Measurements from ENCODE around the gene C20orf144.
A peak's percentile ranks its signal among the peaks of the same experiment; 100 is the strongest.

C20orf144 gene

DNA sequence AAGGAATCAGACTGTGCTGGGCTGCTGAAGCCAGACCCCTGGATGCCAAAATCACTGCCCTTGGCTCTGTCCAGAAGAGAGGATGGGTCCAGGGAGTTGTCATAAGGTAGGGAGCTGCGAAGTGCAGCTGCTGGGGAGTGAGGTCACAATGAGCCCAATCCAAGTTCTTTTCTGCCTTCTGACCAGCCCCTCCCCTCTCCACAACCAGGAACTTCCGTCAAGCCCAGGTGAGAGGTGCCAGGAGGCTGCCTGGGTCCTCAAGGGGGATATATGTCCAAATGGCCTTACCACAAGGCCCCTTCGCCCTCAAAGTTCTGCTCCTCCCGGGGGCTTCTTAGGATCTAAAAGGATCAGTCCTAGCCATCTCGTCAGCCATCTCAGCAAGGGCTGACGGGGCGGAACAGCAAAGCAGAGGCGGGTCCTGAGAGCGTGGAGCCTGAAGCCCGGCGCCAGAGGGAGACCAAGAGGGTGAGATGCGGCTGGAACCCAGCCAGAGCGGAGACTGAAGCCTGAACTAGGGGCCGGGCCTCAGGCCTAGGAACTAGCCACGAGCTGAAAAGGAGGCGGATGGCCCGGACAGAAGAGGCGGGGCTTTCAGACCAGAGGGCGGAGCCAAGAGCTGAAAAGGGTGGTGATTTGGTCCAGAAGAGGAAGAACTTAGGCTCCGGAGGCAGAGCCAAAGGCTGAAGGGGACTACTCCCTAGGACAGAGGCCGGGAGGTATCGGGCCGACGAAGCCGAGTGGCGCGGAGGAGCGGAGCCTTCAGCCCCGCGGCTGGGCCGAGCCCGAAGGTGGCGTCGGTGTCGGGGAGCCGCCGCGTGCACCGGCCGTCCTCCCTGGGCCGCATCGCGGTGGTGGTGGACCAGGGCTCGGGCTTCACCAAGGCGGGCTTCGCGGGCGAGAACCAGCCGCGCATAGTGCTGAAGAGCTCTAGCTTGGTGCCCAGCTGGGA is 4.4 kb downstream of the C20orf144 start, which contains the start of gene ACTL10:
ACTL10 (plus strand) TSS at position 651 of the 952 bp plus-strand sequence. CDS start 555 bp downstream, outside the sequence.
- peak; percentile 71 for DNase-seq

- peak; percentile 30 for DNase-seq
These were observed 5.1 kb downstream of the C20orf144 start for GRCh38 chr20:33667245-33667675.

- DNase-seq, result peak; percentile 64
These were observed 5.7 kb downstream of the C20orf144 start for GRCh38 chr20:33667676-33668465.

GRCh38 chr20:33668466-33669155 is 6.5 kb downstream of the C20orf144 start:
- DNase-seq, result no peak

DNA sequence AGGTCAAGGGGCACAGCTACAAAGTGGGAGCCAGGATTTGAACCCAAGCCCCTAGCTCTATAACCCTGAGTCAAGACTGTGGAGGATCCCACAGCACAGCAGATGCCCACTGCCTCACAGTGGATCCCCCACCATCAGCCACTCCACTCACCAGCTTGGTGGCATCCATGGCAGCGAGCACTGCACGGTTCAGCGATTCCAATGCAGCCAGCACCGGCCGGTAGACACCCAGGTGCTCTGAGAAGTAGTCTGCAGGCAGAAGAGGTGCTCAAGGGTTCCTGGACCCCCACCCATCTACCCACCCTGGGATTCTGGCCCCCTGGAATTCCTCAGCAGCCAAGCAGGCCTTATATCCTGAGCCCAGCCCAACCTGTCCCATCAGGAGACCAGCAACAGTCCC is 7.1 kb downstream of the C20orf144 start:
- DNase-seq, result no peak

GRCh38 chr20:33669873-33670640 is 7.9 kb downstream of the C20orf144 start:
- DNase-seq, result no peak

- no peak for DNase-seq
These were observed 8.8 kb downstream of the C20orf144 start for GRCh38 chr20:33670715-33671499.

DNA sequence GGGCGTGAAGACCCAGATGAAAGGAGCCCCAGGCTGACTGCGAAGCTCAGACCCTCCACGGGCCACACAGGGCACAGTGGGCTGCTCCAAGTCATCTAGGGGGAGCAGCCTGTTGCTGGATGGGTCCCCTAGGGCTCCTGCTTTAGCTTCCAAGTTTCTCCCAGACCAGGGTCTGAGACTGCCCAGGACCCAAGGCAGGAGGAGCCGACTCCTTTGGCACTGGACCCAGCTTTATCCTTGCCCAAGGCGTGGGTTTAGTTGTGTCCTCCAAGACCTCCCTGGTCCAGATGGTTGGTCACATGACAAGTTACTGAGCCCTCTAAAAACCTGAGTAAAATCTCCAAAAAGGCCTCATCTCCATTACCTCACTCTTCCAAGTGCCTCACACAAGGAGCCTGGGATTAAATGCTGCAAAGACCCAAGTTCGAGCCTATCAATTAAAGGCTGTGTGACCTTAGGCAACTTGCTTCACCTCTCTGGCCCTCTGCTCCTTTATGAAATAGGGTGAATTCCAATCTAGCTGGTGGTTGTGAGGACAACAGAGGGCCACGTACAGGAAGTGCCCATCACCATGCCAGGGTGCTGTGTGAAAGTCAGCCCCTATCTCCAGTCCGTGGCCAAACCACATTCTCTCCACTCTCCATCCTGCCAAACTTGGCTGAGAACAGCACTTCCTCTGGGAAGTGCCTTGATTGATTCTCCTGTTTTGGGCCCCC is 9.6 kb downstream of the C20orf144 start:
- DNase-seq, result no peak

DNA sequence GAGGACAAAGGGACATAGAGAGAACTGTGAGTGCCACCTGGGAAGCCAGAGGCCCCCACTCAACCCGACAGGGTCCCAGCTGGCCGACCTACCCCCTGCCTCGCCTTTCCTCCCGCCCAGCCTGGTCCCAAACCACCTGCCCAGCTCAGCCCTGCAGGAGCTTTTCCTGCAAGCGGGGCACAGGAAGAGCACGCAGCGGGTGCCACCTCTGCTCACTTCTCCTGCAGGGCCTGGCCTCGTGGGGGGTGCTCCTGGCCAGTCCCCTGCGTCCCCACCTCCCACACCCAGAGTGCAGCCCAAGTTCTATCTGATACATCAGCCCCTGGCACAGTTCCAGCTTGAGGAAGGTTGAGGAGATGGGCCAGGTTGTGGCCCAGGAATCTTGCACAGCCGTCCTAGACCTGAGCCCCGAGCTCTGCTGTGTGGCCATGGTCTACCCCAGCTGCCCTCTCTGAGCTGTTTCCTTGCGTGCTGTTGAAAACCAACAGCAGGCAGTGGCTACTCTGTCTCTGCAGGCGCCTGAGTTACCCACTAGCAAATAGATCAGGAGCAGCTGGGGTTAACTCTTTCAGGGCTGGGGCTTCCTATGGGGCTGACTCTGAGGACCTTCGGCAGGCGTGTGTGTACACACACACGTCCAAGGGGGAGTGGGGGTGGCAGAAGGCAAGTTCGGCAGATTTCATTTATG is 10.4 kb downstream of the C20orf144 start:
- no peak for DNase-seq

DNA sequence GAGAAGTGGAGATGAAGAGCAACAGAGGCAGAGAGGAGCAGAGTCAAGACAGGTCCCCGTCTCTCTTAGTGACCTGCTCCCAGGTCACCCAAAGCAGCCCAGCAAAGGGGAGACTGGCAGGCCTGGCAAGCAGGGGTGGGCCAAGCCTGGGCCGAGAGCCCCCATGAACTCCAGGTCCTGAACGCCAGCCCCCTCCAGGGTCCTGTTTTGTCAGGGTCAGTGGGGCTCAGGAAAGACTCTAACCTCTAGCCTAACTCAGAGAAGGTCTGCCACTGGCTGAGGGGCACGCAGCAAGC is 10.9 kb downstream of the C20orf144 start:
- no peak for DNase-seq

- DNase-seq, result no peak
These were observed 11.5 kb downstream of the C20orf144 start for GRCh38 chr20:33673410-33674293.

GRCh38 chr20:33674294-33675135 is 12.4 kb downstream of the C20orf144 start, which contains the start of gene NECAB3:
Gene NECAB3, minus strand, starts transcription at chr20:33674428. Its CDS starts 76 bp downstream, at chr20:33674352.
- DNase-seq, result no peak

DNA sequence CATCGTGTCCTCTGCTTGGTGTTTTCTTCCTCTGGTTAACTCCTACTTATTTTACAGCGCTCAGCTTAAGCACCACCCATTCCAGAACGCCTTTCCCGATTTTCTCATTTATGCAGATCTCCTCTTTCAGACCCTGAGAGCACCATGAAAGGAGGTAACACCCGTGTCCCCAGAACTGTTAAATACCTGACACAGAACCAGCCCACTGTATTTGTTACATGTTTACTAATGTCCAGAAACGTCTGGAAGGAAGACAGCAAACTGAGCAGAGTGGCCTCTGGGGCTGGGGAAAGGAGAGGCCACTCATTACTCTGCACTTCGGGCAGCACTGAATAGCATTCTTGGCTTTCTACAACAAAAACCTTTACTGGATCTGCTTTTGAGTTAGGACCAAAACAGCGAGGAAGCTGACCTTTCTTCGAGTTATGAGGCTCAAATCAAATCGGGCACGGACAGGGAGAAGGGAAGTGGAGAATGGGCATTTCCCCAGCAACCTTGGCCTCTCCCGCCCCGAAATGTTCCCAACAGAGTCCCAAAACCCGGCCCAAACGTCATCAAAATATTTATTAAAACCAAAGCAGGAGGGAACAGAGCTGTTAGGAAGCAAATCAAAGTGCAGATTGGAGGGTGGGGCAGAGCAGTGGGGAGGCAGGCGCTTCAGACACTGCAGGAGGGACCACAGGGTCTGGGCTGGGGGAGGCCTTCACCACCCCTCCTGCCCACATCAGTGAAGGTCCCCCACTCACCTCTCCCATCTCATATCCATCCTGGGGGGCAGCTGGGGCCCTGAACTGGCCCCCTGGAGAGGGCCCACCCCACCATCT is 13.2 kb downstream of the C20orf144 start:
- DNase-seq, result no peak

GRCh38 chr20:33676121-33676520 is 14.0 kb downstream of the C20orf144 start:
- DNase-seq, result no peak

DNA sequence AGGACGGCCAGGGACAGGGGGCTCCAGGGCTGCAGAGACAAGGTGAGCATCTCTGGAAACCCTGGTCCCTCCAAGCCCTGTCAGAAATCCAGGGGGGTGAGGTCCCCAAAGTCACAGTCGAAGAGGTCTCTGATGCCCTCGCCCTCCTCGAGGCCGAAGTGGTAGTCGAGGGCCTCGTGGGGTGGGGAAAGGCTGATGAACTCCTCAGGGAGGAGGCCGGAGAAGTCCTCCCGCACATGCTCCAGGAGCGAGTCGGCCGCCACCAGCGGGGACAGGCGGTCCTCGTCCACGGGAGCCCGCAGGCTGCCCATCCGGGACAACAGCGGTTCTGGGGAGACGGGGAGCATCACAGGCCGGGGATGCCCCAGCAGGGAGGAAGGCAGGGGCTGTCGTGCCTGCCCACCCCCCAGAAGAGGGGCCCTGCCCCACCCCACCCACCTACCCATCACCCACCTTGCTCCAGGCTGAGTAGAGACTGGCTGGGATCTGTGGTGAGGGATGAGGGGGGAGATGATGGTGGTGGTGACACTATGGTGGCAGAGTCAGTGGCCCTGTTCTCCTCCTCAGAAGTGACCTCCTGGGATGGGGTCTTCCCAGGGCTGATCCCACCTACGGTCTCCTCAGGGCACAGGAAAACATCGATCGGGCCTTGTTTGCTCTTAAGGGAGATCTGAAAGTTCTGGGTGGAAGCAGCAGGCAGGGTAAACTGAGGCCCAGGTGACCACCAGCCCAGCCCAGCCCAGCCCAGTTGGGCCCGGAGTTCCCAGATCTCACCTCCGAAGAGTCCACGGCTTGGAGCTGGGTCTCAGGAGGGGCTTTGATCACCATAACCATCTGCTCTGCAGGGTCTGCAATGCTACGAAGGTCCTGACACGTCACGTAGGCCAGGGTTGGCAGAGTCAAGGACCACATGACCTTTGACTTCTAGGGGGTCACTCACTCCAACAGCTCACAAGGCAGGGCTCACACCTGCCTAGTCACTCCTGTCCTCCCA is 14.8 kb downstream of the C20orf144 start:
- DNase-seq, result no peak

Measured in activated T-cell treated with anti-CD3 and anti-CD28 coated beads for 4 hours (primary cell).